ENCODE measurements around the gene BOLA1. TPM values are rescaled to one million over a fixed set of nuclear protein-coding genes. Genes with fewer than 3 reads are reported as not detected.

The BOLA1 gene
- total and polyA plus RNA-seq, 2 of the 13 experiments (the other 11 are each of a cell fraction or from before 2014, with no cell fraction given) = 3.2 to 4.2 TPM

GRCh38 chr1:149933208-149933607 lies 33.8 kb downstream of the BOLA1 start:
- ChIA-PET CTCF (ENCODE audit: low intra/inter-chr PET ratio, low total read pairs) (no interaction called here), POLR2A (interaction anchor here (0.8 kb wide), 1 partner anchor 46 kb away, joined by 4 read pairs; a partner anchor contains a TSS)
- TF ChIP-seq PLSCR1 (CRISPR knock-in tag; IDR thresholded peaks at IDR 0.05; ENCODE audit: borderline replicate concordance) = no peak
- TF ChIP-seq MTA1 (CRISPR knock-in tag; IDR thresholded peaks at IDR 0.05; ENCODE audit: borderline replicate concordance) = no peak
- no peak for TF ChIP-seq HMG20A (CRISPR knock-in tag; IDR thresholded peaks at IDR 0.05; ENCODE audit: borderline replicate concordance)
- no peak for TF ChIP-seq NR2C2 (CRISPR knock-in tag; IDR thresholded peaks at IDR 0.05; ENCODE audit: borderline replicate concordance)
- no peak for TF ChIP-seq ZHX1 (CRISPR knock-in tag; IDR thresholded peaks at IDR 0.05; ENCODE audit: low read depth)
- TF ChIP-seq DMAP1 (CRISPR knock-in tag; IDR thresholded peaks at IDR 0.05) = no peak
- TF ChIP-seq YY1 (IDR thresholded peaks at IDR 0.05; ENCODE audit: insufficient read depth, insufficient replicate concordance, low read depth, low read length) = no peak
- TF ChIP-seq ZNF737 (CRISPR knock-in tag; IDR thresholded peaks at IDR 0.05; ENCODE audit: borderline replicate concordance) = no peak
- TF ChIP-seq PAX8 (CRISPR knock-in tag; IDR thresholded peaks at IDR 0.05; ENCODE audit: borderline replicate concordance) = no peak
- no peak for TF ChIP-seq ZBTB10 (CRISPR knock-in tag; IDR thresholded peaks at IDR 0.05; ENCODE audit: borderline replicate concordance)
- TF ChIP-seq ZNF609 (CRISPR knock-in tag; IDR thresholded peaks at IDR 0.05; ENCODE audit: borderline replicate concordance) = no peak
- TF ChIP-seq RARG (CRISPR knock-in tag; IDR thresholded peaks at IDR 0.05; ENCODE audit: low read depth) = no peak
- TF ChIP-seq BORCS8-MEF2B (CRISPR knock-in tag; IDR thresholded peaks at IDR 0.05) = no peak
- TF ChIP-seq SAP130 (CRISPR knock-in tag; IDR thresholded peaks at IDR 0.05; ENCODE audit: low read depth) = no peak

More at GRCh38 chr1:149933208-149933607, 33.8 kb downstream of the BOLA1 start:
- intact Hi-C loops (cut with micrococcal nuclease; ENCODE audit: unreplicated experiment) = no loop called here
- H3K4me3 ChIP-seq (replicated peaks in 1 of 3; ENCODE audit: insufficient read depth in 1 of 3, low read depth in 2 of 3, low read length in 3 of 3) = no peak overlapping the region
- WGBS (ENCODE audit: low lambda C conversion rate) = 89% methylated on average over 4 of the region's 4 CpGs
- FAIRE-seq = no peak
- in situ Hi-C loops (cut with HindIII; ENCODE audit: extremely low pct_ligation_motif_present, low pct_unique_long_range_greater_than_20kb) = no loop called here
- H3K9ac ChIP-seq (ENCODE audit: insufficient read depth, low read depth, low read length) = no peak overlapping the region
- H3K9me3 ChIP-seq (ENCODE audit: low read length) = no peaks in the 10 kb centered on the region
- no peaks in the 10 kb centered on the region for H4K20me1 ChIP-seq (ENCODE audit: insufficient read depth, low read length)
- DNase-seq (ENCODE audit: low spot score) = no peak
- H3K79me2 ChIP-seq (ENCODE audit: insufficient read depth, low read length) = no peaks in the 10 kb centered on the region
- H3K27ac ChIP-seq (ENCODE audit: extremely low read length, insufficient read depth, low read length) = no peak overlapping the region
- H3K36me3 ChIP-seq (replicated peaks in 1 of 2; ENCODE audit: control insufficient read depth in 1 of 2, insufficient read depth in 2 of 2, low read length in 2 of 2) = no peaks in the 10 kb centered on the region
- no TSS peak for BruUV-seq (replicated peaks)
- H3K4me2 ChIP-seq (ENCODE audit: low read depth, low read length) = no peak overlapping the region
- peaks cover 40% of the 10 kb centered on the region for H3K4me1 ChIP-seq (ENCODE audit: insufficient read depth, low read length)
- H2AFZ ChIP-seq (ENCODE audit: low read length) = no peak overlapping the region
- no peak for ATAC-seq
- no peaks in the 10 kb centered on the region for H3K27me3 ChIP-seq (ENCODE audit: control insufficient read depth in 1 of 2, insufficient read depth in 2 of 2, low read length in 2 of 2)

All from HepG2 (cell line).